IMR-90 (cell line): ENCODE results near the gene SERPINE2.

Experiments
- BHLHE40 ChIP-seq: fragments of 150-350 bp; IDR thresholded peaks from 2 replicates; pipeline ENCODE4 v1.6.1; 2016; ENCODE audit warnings: mild to moderate bottlenecking, low read depth, low read length
- CEBPB ChIP-seq: IDR thresholded peaks from 2 replicates; pipeline ENCODE4 v1.6.1; 2012; ENCODE audit warnings: low read depth, low read length, improper control_type of control experiment
- CHD1 ChIP-seq: IDR thresholded peaks from 2 replicates; pipeline ENCODE4 v1.6.1; 2012; ENCODE audit warnings: low read depth, low read length, improper control_type of control experiment
- CTCF ChIP-seq: conservative IDR thresholded peaks from 2 replicates; pipeline ENCODE4 v1.5.1; 2012; ENCODE audit warnings: mild to moderate bottlenecking, low read depth, low read length, improper control_type of control experiment
- ELK1 ChIP-seq: fragments of 150-350 bp; IDR thresholded peaks from 2 replicates; pipeline ENCODE4 v1.6.1; 2016; ENCODE audit warnings: low read depth, mild to moderate bottlenecking, low read length, moderate library complexity, borderline replicate concordance
- MAFK ChIP-seq: IDR thresholded peaks from 2 replicates; pipeline ENCODE4 v1.6.1; 2012; ENCODE audit warnings: low read depth, low read length, improper control_type of control experiment
- MXI1 ChIP-seq: IDR thresholded peaks from 2 replicates; pipeline ENCODE4 v1.6.1; 2012; ENCODE audit warnings: low read depth, mild to moderate bottlenecking, low read length, moderate library complexity, borderline replicate concordance
- NFE2L2 ChIP-seq: fragments of 150-350 bp; IDR thresholded peaks from 2 replicates; pipeline ENCODE4 v1.6.1; 2016; ENCODE audit warnings: low read depth, mild to moderate bottlenecking, low read length
- POLR2A ChIP-seq: IDR thresholded peaks from 2 replicates; pipeline ENCODE4 v1.6.1; 2012; ENCODE audit warnings: mild to moderate bottlenecking, low read depth, low read length
- RAD21 ChIP-seq: IDR thresholded peaks from 2 replicates; pipeline ENCODE4 v1.6.1; 2012; ENCODE audit warnings: low read length, improper control_type of control experiment
- RCOR1 ChIP-seq: IDR thresholded peaks from 2 replicates; pipeline ENCODE4 v1.6.1; 2012; ENCODE audit warnings: mild to moderate bottlenecking, low read length, improper control_type of control experiment; ENCODE audit not compliant: insufficient replicate concordance
- RFX5 ChIP-seq: IDR thresholded peaks from 2 replicates; pipeline ENCODE4 v1.8.0; 2012; ENCODE audit warnings: low read depth, mild to moderate bottlenecking, low read length, moderate library complexity
- SMC3 ChIP-seq: fragments of 150-350 bp; IDR thresholded peaks from 2 replicates; pipeline ENCODE4 v1.6.1; 2016; ENCODE audit warnings: low read depth, mild to moderate bottlenecking, antibody characterized with exemption, low read length, moderate library complexity
- USF2 ChIP-seq: fragments of 150-350 bp; IDR thresholded peaks from 2 replicates; pipeline ENCODE4 v1.6.1; 2017; ENCODE audit warnings: mild to moderate bottlenecking, antibody characterized with exemption, low read length, low read depth

GRCh38 chr2:224011837-224012236 is 27.2 kb downstream of the SERPINE2 start:
- TF ChIP-seq POLR2A (no peak), ELK1 (no peak), CTCF (no peak), RAD21 (no peak), RCOR1 (no peak), RFX5 (no peak), CHD1 (no peak), SMC3 (no peak), CEBPB (no peak), USF2 (no peak), MXI1 (no peak), MAFK (no peak), BHLHE40 (no peak), NFE2L2 (no peak)
